Brain microvascular endothelial cell (primary cell): ENCODE data around the gene APOLD1.

Source experiments
- DNase-seq: peaks from one replicate; pipeline ENCODE4 v3.0.0-alpha.2; 2020
- H3K27ac ChIP-seq: fragments of 250-450 bp; sonication (Bioruptor Pico); 2 replicates; pipeline ENCODE4 v1.5.1; 2020; ENCODE audit warnings: mild to moderate bottlenecking, moderate library complexity
- H3K27me3 ChIP-seq: fragments of 250-450 bp; sonication (Bioruptor Pico); replicated peaks from 2 replicates; pipeline ENCODE4 v1.5.1; 2020; ENCODE audit warnings: mild to moderate bottlenecking
- H3K36me3 ChIP-seq: fragments of 250-450 bp; sonication (Bioruptor Pico); replicated peaks from 2 replicates; pipeline ENCODE4 v1.5.1; 2020; ENCODE audit warnings: mild to moderate bottlenecking
- H3K4me3 ChIP-seq: 2 replicates; pipeline ENCODE4 v1.5.1; 2011; ENCODE audit warnings: low read depth, mild to moderate bottlenecking, control low read depth, low read length, moderate library complexity
- CTCF ChIP-seq: IDR thresholded peaks from 2 replicates; pipeline ENCODE4 v1.5.1; 2011; ENCODE audit warnings: low read depth, mild to moderate bottlenecking, moderate library complexity, low read length, control low read depth, inconsistent platforms; ENCODE audit errors: missing control alignments
- in situ Hi-C: cut with HindIII; loops from 2 replicates; pipeline ENCODE4 v1.10.0; 2017; ENCODE audit warnings: low sequenced_read_pairs, low pct_ligation_motif_present

The APOLD1 gene

GRCh38 chr12:12821975-12822374 is 36.5 kb downstream of the APOLD1 start:
- no peak for TF ChIP-seq CTCF
- Histone ChIP-seq H3K27ac (no peak overlapping the region), H3K4me3 (no peak overlapping the region), H3K36me3 (peaks cover 45% of the 10 kb centered on the region), H3K27me3 (no peaks in the 10 kb centered on the region)
- in situ Hi-C loops = no loop called here
- no peak for DNase-seq

GRCh38 chr12:12822886-12823285 is 37.4 kb downstream of the APOLD1 start:
- Histone ChIP-seq H3K4me3 (no peak overlapping the region), H3K27ac (peak overlapping the region; percentile 67), H3K27me3 (no peaks in the 10 kb centered on the region), H3K36me3 (peaks cover 52% of the 10 kb centered on the region)
- in situ Hi-C loops = no loop called here
- DNase-seq = no peak
- no peak for TF ChIP-seq CTCF

DNA sequence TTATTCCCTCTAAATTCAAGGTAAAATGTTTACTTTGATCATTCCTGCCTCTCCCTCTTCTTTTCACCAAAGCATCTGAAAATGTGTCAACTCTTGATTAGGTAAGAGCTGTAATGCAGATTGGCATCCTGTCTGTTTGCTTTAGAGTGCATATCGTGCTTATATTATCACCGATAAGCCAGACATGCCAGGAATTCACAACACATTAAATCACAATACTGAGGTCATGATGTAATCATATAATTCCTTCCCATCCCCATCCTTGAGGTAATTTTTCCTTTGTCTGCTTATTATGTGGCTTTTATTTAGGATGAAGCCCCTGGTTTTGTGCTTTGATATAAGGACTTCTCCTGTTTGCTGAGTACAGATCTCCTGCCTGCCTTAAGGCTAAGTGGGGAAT is 37.8 kb downstream of the APOLD1 start:
- Histone ChIP-seq H3K36me3 (peaks cover 53% of the 10 kb centered on the region), H3K27me3 (no peaks in the 10 kb centered on the region), H3K4me3 (no peak overlapping the region), H3K27ac (peak overlapping the region; percentile 67)
- DNase-seq = peak; percentile 83
- no peak for TF ChIP-seq CTCF
- in situ Hi-C loops = no loop called here

DNA sequence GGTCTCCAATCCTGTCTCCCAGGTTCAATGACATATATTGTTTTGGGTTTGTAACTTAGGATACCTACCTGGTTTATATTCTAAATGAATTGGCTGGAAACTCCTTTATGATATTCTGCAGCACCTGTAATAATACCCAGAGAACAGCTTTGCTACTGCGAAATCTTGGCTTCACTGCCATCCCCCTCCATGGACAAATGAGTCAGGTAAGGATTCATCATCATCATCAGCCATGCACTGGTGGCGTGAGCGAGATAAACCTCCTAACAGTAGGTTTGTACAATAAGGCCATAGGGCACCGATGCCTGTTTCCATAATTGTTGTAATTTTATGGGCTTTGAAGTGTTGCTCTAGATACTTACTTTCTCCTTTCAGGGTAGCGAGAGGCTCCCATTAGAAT is 38.4 kb downstream of the APOLD1 start:
- peaks cover 58% of the 10 kb centered on the region for H3K36me3 ChIP-seq
- in situ Hi-C loops = no loop called here

GRCh38 chr12:12835378-12836146 is 50.1 kb downstream of the APOLD1 start:
- H3K27me3 ChIP-seq = no peaks in the 10 kb centered on the region
- peaks cover 17% of the 10 kb centered on the region for H3K36me3 ChIP-seq
- in situ Hi-C loops = loop anchor here (25.0 kb wide), 1 partner anchor 377 kb away; no protein-coding TSS in a partner anchor
- DNase-seq = peak; percentile 52
- peak overlapping the region; percentile 37 for H3K27ac ChIP-seq
- no peak for TF ChIP-seq CTCF
- no peak overlapping the region for H3K4me3 ChIP-seq

More for the DNA sequence above, 38.4 kb downstream of the APOLD1 start:
- no peak for TF ChIP-seq CTCF
- Histone ChIP-seq H3K27me3 (no peaks in the 10 kb centered on the region), H3K27ac (peak overlapping the region; percentile 67), H3K4me3 (no peak overlapping the region)
- DNase-seq = no peak

GRCh38 chr12:12836571-12836970 is 51.1 kb downstream of the APOLD1 start:
- DNase-seq = no peak
- H3K4me3 ChIP-seq = no peak overlapping the region
- H3K36me3 ChIP-seq = peaks cover 17% of the 10 kb centered on the region
- in situ Hi-C loops = loop anchor here (25.0 kb wide), 1 partner anchor 376 kb away; no protein-coding TSS in a partner anchor
- H3K27ac ChIP-seq = no peak overlapping the region
- TF ChIP-seq CTCF = no peak
- no peaks in the 10 kb centered on the region for H3K27me3 ChIP-seq
